Prostate gland (tissue), 2 donors: ENCODE results near the gene RANBP3.

Source experiments
- CTCF ChIP-seq, 4 experiments: fragments of 200-600 bp in 2 of 4; fragments of 450-650 bp in 2 of 4; sonication (generic) in 2 of 4; IDR thresholded peaks; 1 replicate in 3 of 4; 2 replicates in 1 of 4; pipeline ENCODE4 v1.5.1; 2016 to 2019; ENCODE audit warnings: antibody characterized with exemption in 4 of 4, mild to moderate bottlenecking in 2 of 4, moderate library complexity in 2 of 4
- POLR2A ChIP-seq: fragments of 450-650 bp; IDR thresholded peaks from one replicate; pipeline ENCODE4 v1.6.1; 2016; ENCODE audit warnings: antibody characterized with exemption, mild to moderate bottlenecking
- POLR2AphosphoS5 ChIP-seq: sonication (generic); formaldehyde crosslinking; IDR thresholded peaks from one replicate; pipeline ENCODE4 v1.6.1; 2017; ENCODE audit warnings: antibody characterized with exemption

GRCh38 chr19:6010107-6010506 is 32.2 kb upstream of the RANBP3 start:
- TF ChIP-seq POLR2A (no peak), CTCF (IDR thresholded peaks at IDR 0.05) (no peak), POLR2AphosphoS5 (no peak)
